NCI-H524 (cell line): Measurements from ENCODE around the gene DEDD2.

Experiments used
- DNase-seq, 2 experiments: peaks; one replicate each; lab custom pipeline; 2025; lab: John Stamatoyannopoulos, UW

DEDD2 gene

DNA sequence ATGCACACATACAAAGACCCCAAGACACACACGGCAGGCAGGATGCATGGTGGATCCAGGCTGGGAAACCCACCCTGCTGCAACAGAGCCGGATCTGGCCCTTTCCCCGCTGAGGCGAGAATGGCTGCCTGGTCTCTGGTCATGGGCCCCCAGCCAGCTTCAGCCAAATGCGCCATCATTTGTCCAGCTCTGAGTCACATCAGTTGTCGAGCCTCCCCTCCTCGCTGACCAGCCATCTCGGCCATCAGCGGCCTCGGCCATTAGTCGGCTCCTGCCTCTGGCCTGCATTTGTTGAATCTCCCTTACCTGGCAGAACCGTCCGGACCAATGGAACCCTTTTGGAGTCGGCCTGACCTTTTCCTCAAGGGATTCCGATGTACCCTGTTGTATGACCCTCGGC lies 46.8 kb downstream of the DEDD2 start:
- DNase-seq: no peak

DNA sequence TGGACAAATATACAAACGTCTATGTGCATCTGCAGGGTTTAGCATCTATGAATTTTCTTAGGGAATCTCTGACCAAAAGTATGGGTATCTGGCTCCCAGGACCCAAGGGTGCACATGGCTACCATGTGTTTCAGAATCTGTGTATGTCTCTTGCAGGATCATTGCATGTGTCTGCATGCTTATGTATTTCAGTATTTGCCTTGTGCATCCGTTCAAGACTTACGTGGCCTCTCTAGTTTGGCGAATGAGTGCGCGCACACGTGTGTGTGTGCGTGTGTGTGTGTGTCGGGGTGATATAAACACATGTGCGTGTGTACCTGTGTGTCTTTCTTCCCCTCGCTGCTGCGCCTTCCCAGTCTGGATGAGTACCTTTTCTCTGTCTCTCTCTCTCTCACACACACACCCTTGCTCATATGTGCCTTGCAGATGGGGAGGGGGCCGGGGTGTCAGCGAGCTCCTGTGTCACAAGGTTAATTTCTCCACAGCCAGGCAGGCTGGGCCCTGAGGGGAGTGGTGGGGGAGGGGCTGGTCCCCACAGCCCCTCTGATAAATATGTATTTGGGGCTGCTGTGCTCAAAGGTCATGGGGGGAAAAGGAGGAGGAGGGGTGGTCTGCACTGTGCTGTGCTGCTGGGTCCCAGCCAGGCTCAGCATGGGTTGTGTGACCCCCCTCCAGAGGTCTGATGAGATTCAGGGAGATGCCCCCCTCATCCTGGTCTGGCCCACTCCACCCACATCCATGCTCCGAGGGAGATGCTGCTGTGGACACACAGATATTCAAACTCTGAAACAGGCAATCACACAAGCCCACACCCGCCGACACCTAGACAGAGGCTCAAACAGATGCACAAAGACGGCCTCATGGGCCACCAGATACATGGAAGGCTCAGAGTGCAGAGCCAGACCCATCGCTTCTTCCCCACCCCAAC lies 47.7 kb downstream of the DEDD2 start:
- no peak for DNase-seq

DNA sequence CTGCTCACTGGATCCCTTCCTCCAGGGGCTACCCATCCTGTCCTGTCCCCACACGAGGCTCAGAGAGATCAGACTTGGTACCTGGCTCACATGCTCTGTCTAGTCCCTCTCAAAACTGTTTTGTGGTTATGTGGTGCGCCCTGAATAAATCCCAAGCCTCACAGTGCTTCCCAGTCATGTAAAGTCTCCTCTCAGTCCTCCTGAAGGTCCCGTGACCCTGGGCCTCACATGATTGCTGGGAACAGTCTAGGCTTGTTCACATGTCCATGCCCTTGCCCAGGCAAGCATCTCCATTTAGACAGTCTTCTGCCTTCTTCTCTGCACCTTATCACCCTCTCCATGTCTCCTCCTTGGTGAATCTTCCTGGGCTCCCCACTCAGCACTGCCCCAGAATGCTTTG lies 49.3 kb downstream of the DEDD2 start:
- no peak for DNase-seq

DNA sequence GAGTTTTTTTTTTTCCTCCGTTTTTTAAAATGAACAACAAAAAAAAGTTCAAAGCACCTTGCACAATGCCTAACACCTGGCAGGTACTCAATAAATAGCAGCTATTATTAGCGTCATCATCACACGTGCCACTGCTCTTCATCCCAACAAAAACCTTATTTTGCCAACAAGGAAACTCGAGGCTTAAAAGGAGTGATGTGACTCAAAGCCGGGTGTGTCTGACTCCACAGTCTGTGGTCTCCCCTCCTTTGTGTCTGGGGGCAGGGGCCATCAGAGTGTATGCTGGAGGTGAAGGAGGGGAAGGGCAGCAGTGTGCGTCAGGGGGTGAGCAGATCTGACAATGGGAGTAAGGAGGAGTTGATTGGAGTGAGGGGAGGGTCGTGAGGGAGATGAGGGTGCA lies 51.2 kb downstream of the DEDD2 start:
- no peak for DNase-seq

DNA sequence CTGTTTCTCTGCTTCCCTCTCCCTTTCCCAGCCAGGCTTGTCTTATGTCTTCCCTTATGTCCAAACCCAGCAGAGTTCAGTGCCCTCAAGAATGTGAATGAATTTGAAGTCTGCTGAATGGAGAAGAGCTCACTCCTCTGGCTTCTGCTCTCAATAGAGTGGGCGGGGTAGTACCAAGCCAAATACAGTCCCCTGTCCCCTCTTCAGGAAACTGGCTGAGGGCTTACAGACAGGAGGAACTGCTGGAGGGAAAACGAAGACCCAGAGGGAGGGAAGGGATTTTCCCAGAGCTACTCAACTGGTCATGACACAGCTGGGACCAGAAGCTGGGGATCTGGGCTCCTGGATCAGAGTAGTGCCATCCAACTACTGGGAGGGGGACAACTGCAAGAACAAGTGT lies 52.3 kb downstream of the DEDD2 start:
- no peak for DNase-seq

DNA sequence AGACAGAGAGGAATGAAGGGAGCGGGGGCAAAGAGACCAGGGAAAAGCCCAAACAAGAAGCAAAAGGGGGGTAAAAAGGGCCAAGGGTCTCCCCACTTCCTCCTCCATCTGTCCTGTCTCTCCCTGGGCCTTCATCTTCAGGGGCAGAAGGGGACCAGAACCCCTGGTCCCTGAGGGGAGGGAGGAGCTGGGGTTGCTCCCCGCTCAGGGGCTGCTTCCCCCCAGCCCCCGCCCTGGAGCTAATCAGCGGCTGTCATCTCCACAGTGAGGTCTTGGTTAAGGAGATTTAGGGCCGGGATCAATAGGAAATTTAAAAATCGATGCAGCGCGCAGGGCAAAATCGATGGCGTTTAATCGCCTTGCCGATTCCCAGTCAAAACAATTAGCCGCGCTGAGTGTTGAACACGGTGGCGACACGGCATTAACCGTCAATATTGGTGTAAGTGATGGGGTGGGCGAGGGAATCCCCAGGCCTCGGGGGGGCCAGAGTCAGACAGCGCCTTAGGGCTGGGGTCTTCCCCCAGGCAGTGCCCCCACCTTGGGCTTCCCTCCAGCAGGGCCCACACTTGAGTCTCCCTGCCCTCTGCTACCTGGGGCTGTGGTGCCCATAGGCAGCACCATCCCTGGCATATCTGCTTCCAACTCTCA lies 55.7 kb downstream of the DEDD2 start:
- DNase-seq: no peak

DNA sequence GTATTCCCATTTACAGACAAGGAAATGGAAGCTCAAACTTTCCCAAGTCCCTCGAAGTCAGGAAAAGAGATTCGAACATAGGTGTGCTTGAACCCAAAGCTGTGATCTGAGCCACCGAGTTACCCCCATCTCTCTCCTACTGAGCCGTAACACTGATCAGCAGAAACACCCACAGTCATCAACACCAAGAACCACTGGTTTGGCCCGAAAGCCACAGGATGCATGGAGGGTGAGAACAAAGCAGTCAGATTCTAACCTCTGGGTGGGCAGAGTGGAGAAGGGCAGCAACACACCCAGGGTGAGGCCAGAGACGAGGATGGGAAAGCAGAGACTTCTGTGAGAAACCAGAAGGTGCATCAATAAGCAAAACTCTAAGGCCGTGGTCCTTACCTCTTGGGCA lies 57.5 kb downstream of the DEDD2 start:
- no peak for DNase-seq

DNA sequence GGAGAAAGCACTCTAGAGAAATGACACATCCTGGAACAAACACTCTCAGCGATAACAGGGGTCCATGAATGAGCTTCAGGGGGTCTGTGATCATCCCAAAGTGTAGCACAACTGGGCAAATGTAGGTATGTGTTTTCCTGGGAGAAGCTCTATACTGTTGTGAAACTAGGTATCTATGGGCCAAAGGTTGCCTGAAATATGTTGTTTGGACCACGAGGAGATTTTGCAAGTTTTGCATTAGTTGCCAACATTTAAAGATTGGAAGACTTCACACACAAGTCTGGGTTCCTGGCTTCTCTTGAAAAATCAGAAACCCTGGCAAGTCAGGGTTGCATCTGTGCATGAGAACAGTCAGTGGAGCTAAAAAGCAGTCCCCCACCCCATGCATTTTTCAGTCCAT lies 58.6 kb downstream of the DEDD2 start:
- no peak for DNase-seq

DNA sequence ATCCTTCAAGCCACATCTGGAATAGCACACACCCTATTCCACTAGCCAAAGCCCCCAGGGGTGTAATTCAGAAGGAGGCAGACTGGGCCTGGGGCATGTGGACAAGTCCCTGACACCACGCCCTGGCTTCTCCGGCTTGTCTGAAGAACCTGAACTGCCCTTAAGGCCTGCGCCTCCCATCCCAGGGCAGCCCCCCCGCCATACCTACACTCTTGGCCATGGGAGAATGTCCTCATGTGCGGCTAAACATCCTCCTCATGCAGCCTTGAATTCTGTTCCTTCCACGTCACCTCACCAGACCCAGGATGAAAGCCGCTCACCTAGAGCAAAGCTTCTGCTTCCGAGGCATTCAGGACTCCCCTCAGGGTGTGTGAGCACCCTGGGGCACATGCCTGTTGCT lies 60.9 kb downstream of the DEDD2 start:
- DNase-seq: no peak

DNA sequence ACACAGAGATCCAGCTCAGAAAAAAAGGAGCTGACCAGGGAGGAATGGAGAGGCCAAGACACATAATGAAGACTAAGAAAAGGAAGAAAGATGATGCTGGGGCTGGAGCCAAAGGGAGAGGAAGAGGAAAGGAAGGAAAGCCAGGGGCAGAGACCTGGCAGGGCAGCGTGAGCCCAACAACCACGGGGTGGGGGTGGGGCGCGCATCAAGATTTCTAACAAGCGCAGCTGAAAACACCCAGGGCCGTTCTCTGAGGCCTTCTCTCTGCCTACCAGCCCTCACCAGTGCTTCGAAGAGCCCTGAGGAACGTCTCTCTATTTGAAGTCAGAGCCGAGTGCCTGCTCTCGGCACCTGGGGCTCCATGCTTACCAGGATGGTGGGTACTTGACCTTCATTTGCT lies 61.7 kb downstream of the DEDD2 start:
- no peak for DNase-seq

DNA sequence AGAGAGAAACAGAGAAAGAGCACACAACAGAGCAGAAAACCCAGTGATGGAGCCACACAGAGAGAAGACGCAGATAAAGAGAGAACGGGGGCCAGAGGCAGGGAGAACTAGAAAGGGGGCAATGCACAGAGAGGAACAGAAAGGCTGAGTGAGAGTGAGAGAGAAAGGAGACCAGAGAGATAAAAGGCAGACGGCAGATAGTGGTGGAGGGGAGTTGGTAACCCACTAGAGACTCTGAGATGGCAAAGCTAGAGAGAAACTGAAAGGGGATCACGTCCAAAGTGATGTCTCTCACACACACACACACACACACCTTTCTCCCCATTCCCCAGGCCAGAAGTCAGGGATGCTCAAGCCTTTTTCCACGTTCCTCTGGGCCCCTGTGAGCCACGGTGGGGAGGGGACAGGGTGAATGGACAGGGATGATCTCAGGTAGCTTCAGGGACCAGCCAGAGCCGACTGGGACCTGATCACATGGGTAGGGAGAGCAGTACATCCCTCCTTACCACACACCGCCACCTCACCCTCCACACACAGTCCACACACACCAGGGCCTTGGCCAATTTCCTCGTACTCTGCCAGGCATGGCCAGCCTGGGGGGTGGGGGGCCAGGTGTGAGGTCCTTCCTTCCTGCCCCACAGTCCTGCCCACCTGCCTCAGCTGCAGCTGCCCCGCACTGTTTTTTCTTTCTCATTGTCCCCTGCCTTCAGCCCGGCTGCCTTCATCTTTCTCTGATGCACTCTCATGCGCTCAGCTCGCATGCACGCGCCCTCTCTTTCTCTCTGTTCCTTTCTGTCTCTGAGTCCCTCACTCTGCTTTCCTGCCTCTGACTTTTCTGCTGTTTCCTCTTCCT lies 62.8 kb downstream of the DEDD2 start:
- no peak for DNase-seq

DNA sequence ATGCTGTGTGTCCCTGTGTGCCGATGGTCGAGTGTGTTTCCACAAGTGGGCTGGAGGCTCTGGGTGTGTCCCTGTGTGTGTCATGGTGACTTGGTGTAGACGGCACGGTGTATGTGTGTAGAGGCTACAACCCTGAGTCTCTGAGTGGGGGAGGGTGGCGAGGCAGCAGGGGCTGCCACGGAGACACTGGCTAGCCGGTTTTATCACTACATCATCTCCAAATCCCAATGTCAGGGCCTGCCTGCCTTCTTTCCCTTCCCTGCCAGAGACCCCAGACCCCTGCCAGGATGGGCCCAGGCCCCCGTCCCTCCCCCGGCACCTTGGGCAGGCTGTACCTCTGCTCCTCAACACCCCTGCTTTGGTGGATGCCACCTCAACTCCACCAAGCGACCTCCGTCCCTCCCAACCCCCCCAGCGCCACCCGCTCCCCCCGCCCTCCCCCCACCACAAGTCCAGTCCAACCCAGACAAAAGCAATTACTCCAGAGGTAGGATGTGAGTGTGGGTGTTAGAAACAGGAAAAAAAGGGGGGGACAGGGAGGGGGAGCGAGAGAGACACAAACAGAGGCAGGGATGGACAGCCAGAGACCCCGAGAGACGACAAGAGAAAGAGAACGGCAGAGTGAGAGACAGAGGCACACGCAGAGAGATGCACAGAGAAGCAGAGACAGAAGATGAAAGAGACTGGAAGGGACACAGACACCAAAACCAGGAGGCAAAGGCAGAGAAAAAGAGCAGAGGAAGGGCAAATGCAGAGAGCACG lies 63.6 kb downstream of the DEDD2 start:
- DNase-seq: no peak

DNA sequence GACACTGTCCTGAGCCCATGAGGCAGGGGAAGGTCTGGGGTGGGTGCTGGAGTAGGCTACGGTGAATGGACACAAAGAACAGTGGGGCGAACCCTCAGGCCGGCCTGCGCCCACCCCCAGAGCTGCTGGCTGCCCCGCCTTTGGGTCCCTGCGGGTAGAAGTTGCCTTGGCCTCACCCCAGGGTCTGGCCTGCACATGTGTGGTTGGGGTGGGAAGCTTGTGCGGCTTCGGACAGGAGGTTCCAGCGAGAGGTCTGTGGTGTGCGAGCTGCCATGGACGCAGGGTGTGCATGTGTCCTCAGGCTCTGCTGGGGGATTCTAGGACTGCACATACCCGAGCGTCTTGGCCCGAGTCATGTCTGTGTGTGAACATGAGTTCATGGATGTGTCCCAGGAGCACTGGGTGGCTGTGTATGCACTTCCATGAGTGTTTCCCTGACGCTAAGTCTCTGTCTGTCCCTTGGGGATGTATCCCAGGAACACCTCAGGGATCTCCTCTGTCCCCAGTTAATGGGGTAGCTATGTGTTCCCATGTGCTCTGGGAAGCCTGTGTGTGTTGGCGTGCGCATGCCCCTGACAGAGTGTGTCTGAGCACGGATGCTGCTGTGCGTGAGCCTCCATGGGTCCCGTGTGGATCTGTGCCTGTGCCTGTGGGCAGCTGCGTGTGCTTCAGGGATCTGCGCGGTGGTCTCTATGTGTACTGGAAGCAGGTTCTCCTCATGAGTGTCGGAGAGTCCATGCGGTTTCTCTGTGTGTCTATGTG lies 64.4 kb downstream of the DEDD2 start:
- DNase-seq: no peak

DNA sequence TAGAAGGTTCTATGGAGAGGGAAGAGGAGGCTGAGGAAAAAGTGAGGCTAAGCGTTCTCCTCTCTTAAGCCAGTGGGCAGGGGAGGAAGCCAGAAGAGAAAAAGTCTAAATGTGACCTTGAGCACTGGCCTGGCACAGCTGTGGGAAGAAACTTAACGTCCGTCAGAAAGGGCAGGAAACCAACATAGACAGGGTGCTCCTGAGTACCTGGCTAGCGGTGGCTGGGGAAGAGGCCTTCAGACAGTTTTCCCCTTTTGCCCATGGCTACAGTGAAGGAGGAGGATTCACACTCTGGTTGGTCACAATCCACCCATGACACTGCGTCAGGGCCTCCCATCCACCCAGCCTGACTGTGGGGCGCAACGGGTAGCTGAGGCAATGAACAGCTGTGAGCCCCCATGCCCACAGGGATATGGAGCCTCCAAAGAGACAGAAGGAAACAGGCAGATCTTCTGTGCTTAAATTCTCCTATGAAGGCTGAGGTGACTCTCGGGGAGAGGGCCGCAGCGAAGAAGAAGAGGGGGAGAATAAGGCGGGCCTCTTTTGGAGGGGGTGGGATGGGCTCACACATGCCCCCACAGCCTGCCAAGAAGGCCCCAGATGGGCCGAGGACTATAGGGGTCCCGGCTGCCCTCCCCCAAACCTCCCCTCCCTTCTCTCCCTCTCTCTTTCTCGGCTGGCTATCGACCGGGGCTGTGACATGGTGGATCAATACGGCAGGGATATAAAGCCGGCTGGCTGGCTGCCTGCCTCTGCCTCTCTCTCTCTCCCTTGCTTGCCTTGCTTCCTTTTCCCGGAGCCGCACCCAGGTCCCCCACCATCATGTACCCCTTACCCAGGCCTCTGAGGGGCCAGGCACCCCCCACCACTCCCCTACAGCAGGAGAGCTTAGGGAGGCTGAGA lies 65.4 kb downstream of the DEDD2 start:
- no peak for DNase-seq

DNA sequence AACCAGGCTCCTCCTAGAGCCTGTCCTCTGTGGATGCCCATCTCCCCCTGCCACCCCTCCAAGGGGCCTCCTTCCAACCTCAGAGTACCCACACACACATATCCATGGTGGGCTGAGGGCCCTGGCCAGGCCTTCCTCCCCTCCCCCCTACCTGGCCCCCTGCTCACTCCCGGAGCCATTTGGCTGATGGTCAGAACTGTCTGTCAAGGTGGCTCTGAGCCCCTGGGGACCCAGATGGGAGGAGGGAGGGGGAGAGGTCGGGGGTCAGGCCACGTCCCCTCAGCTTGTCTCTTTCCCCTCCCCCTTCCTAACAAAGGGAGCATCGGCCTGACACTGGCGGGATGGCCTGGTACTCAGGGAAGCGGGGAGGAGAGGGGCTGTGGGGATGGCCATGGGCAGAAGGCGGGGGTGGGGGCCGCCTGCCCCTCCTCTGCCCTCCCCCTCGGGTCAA lies 66.5 kb downstream of the DEDD2 start:
- no peak for DNase-seq

DNA sequence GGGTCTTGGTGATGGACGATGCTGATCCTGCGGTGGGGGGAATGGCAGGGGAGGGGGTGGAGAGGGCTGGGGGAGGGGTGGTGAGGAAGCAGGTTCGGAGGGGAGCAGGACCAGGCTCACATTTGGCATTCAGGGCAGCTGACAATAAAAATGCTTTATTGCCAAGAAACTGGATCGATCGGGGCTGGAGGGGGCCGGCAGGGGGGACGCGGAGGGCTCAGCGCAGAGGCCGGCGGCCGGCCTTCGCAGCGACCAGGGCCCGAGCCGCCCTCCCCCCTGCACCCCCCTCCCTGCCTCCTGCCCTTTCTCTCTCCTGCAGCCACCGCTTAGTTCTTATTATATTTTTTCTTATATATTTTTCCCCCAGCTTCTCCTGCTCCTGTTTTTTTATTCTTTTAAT lies 67.1 kb downstream of the DEDD2 start:
- no peak for DNase-seq

DNA sequence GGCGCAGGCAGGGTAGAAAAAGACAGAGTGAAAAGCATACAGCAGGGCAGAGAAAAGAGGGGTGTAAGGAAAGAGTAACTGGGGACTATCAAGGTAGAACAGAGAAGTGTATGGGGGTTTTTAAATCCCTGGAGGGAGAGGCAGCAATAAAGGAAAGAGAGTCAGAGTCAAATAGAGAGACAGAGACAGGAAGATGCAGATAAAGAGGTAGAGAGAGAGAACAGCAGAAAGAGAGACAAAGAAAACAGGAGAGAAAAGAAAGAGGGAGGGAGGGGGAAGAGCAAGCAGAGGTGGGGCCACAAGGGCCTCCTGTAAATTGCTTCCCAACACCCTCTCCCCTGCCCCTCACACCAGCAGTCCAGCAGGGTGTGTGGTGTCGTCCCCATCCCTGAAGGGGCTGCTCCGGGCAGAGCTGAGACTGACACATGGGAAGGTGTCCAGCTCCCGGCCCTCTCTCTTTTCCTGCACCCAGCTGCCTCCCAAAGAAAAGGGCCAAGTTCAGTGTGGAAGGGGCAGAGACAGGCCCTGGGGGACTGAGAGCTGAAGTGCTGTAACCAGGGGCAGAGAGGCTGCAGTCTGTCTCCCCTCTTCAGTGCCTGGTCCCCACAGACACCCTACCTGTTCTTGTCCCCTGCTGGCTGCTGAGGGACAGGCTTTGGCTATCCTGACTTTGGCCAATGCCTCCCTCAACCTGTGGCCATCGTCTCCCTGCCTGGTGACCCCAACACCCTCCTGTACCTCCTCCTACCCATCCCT lies 67.9 kb downstream of the DEDD2 start:
- no peak for DNase-seq
